Common myeloid progenitor, CD34-positive (primary cell): Measurements from ENCODE around the gene LEFTY2.
"Not testable (repeated sequence)": the region's sequence is repeated elsewhere in the genome, so short reads cannot be mapped to it uniquely, and the experiment has no call there.

Experiments
- CTCF ChIA-PET: fragments of 350-600 bp; sonication (Branson Sonifier 250); formaldehyde crosslinking; loops from one replicate; lab custom pipeline; 2021; ENCODE audit warnings: antibody characterized with exemption; lab: Charles Lee
- POLR2A ChIA-PET: fragments of 350-600 bp; sonication (Branson Sonifier 250); formaldehyde crosslinking; loops from one replicate; lab custom pipeline; 2021; ENCODE audit warnings: antibody characterized with exemption; lab: Charles Lee
- DNase-seq, 3 donors: peaks; one replicate each; pipeline versions ENCODE4 v3.0.0 to v3.0.0-alpha.2; 2013
- H3K27ac ChIP-seq, 2 experiments: 1 replicate in 1 of 2; 2 replicates in 1 of 2; pipeline ENCODE4 v1.7.0; 2013; ENCODE audit warnings: inconsistent platforms in 2 of 2, low read length in 2 of 2, mild to moderate bottlenecking in 2 of 2, low read depth in 1 of 2, moderate library complexity in 1 of 2; ENCODE audit not compliant: severe bottlenecking in 2 of 2, insufficient read depth in 1 of 2, poor library complexity in 1 of 2
- H3K27me3 ChIP-seq, 5 experiments: replicated peaks in 2 of 5; 1 replicate in 3 of 5; 2 replicates in 2 of 5; pipeline versions ENCODE4 v1.6.1 to v1.7.0; 2013; ENCODE audit warnings: low read length in 4 of 5, mild to moderate bottlenecking in 2 of 5, moderate library complexity in 2 of 5, inconsistent platforms in 1 of 5; ENCODE audit not compliant: insufficient read depth in 5 of 5, control insufficient read depth in 4 of 5
- H3K36me3 ChIP-seq, 4 experiments: 1 replicate in 2 of 4; 2 replicates in 2 of 4; pipeline versions ENCODE4 v1.6.1 to v1.7.0; 2013; ENCODE audit warnings: low read length in 3 of 4, control low read depth in 1 of 4, mild to moderate bottlenecking in 1 of 4; ENCODE audit not compliant: control insufficient read depth in 4 of 4, insufficient read depth in 4 of 4
- H3K4me1 ChIP-seq, 4 experiments: 1 replicate in 3 of 4; 2 replicates in 1 of 4; pipeline versions ENCODE4 v1.6.1 to v1.7.1; 2013; ENCODE audit warnings: low read length in 3 of 4, mild to moderate bottlenecking in 3 of 4, control low read depth in 1 of 4, inconsistent platforms in 1 of 4, moderate library complexity in 1 of 4; ENCODE audit not compliant: control insufficient read depth in 4 of 4, insufficient read depth in 4 of 4; ENCODE audit errors: control extremely low read depth in 1 of 4
- H3K4me3 ChIP-seq, 7 experiments: 1 replicate in 4 of 7; 2 replicates in 3 of 7; pipeline versions ENCODE4 v1.5.1 to v1.7.0; 2013; ENCODE audit warnings: mild to moderate bottlenecking in 7 of 7, low read length in 6 of 7, moderate library complexity in 6 of 7, inconsistent platforms in 2 of 7, low read depth in 2 of 7, control low read depth in 1 of 7; ENCODE audit not compliant: insufficient read depth in 4 of 7, control insufficient read depth in 1 of 7; ENCODE audit errors: extremely low read depth in 1 of 7
- H3K9me3 ChIP-seq, 5 experiments: 1 replicate in 4 of 5; 2 replicates in 1 of 5; pipeline versions ENCODE4 v1.6.1 to v1.7.1; 2013; ENCODE audit warnings: low read length in 4 of 5, mild to moderate bottlenecking in 2 of 5, inconsistent platforms in 1 of 5, low read depth in 1 of 5, moderate library complexity in 1 of 5; ENCODE audit not compliant: control insufficient read depth in 4 of 5, insufficient read depth in 2 of 5; ENCODE audit errors: control extremely low read depth in 1 of 5
- WGBS: methylation state at CpG from one replicate; pipeline ENCODE4 v1.1.5; 2013; ENCODE audit not compliant: insufficient coverage; 5-methylcytosine and 5-hydroxymethylcytosine counted together

The LEFTY2 gene

DNA sequence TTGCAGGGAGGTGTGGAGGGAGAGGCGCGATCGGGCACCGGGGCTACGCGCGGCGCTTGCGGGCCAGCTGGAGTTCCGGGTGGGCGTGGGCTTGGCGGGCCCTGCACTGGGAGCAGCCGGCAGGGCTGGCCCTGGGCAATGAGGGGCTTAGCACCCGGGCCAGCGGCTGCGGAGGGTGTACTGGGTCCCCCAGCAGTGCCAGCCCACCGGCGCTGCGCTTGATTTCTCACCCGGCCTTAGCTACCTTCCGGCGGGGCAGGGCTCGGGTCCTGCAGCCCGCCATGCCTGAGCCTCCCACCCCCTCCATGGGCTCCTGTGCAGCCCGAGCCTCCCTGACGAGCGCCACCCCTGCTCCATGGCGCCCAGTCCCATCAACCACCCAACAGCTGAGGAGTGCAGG lies 28.7 kb upstream of the LEFTY2 start:
- CTCF ChIA-PET = interaction anchor here (0.9 to 2.5 kb wide), 4 partner anchors 16 to 495 kb away, joined by 3 to 7 read pairs (median 4); no protein-coding TSS in a partner anchor
- H3K9me3 ChIP-seq, DNase-seq, H3K4me1 ChIP-seq, H3K27me3 ChIP-seq, POLR2A ChIA-PET, H3K27ac ChIP-seq, H3K36me3 ChIP-seq, H3K4me3 ChIP-seq: not testable (repeated sequence)
- 96% methylated on average over 16 of the region's 28 CpGs for WGBS

DNA sequence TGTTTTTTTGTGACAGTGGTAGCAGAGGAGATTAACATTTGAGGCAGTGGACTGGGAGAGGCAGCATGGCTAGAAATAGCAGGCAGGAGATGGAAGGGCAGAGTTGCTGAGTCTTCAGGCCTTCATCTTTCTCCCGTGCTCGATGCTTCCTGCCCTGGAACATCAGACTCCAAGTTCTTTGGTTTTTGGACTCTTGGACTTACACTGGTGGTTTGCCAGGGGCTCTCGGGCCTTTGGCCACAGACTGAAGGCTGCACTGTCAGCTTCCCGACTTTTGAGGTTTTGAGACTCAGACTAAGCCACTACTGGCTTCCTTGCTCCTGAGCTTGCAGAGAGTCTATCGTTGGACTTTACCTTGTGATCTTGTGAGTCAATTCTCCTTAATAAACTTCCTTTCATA lies 24.2 kb upstream of the LEFTY2 start:
- no peaks in the 10 kb centered on the region for H3K36me3 ChIP-seq
- DNase-seq = no peak
- ChIA-PET CTCF (interaction anchor here (1.4 kb wide), 1 partner anchor 55 kb away, joined by 4 read pairs; no protein-coding TSS in a partner anchor), POLR2A (no interaction called here)
- no peak overlapping the region for H3K4me3 ChIP-seq
- H3K27ac ChIP-seq = no peak overlapping the region
- no peaks in the 10 kb centered on the region for H3K27me3 ChIP-seq
- H3K4me1 ChIP-seq = peaks cover 0 to 3% (median 1%) of the 10 kb centered on the region in 4 experiments
- 96% methylated on average over 4 of the region's 5 CpGs for WGBS
- H3K9me3 ChIP-seq = no peaks in the 10 kb centered on the region

DNA sequence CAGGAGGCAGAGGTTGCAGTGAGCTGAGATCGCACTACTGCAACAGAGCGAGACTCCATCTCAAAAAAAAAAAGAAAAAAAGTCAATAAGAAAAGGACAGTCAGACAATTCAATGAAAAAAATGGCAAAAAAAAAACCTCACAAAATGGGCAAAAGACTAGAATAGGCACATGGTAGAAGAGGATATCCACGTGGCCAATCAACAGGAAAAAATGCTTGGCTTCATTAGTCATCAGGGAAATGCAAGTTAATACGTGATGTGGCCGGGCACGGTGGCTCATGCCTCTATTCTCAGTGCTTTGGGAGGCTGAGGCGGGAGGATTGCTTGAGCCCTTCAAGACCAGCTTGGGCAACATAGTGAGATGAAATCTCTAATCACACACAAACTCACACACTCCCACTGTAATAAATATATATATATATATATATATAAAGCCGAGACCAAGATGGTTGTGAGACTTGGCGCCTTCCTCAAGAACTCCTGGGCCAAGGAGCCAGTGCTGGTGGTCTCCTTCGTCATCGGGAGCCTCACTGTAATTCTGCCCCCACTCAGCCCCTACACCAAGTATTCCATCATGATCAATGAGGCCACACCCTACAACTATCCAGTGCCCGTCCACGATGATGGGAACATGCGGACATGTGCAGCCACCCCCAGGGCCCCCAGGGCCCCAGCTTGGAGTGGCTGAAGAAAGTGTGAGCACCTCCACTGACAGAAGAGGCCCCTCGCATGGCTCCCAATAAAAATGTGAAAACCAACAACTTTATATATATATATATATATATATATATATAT lies 22.9 kb upstream of the LEFTY2 start:
- 96% methylated on average over 4 of the region's 15 CpGs for WGBS
- H3K4me3 ChIP-seq = no peak overlapping the region
- H3K27me3 ChIP-seq = no peaks in the 10 kb centered on the region
- no peak for DNase-seq
- H3K27ac ChIP-seq = no peak overlapping the region
- no peaks in the 10 kb centered on the region for H3K36me3 ChIP-seq
- H3K4me1 ChIP-seq = peaks cover 0 to 5% (median 2%) of the 10 kb centered on the region in 4 experiments
- H3K9me3 ChIP-seq = no peaks in the 10 kb centered on the region
- CTCF ChIA-PET = interaction anchor here (1.0 to 6.3 kb wide), 9 partner anchors 9 to 416 kb away, joined by 3 to 59 read pairs (median 4); partner anchors contain the start of gene TMEM63A
- POLR2A ChIA-PET = no interaction called here

DNA sequence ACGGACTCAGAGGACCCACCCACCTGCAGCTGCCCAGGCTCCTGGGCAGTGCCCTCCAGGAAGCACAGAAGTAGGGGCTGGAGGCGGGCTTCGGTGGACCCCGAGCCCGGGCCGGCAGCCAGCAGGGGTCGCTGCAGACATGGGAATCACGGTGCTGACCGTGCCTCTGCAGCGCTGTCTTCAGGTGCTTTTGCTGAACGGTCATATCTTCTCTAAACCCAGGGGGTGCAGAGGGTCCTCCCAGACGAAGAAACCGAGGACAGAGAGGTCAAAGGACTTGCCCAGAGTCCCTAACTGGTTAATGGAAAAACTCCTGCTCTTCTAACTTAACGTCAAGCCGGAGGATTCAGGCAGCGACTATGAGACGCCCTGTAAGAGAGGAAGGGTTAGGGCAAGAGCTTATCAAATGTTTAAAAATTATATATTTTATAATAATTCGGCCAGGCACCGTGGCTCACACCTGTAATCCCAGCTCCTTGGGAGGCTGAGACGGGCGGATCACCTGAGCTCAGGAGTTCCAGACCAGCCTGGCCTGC lies 21.5 kb upstream of the LEFTY2 start:
- WGBS = 18% methylated on average over 16 of the region's 21 CpGs
- POLR2A ChIA-PET = no interaction called here
- Histone ChIP-seq H3K27ac (no peak overlapping the region), H3K27me3 (no peaks in the 10 kb centered on the region), H3K4me3 (peak overlapping the region in 2 of 7 experiments; percentile 19 to 30), H3K4me1 (peaks cover 0 to 5% (median 2%) of the 10 kb centered on the region in 4 experiments), H3K36me3 (no peaks in the 10 kb centered on the region), H3K9me3 (no peaks in the 10 kb centered on the region)
- CTCF ChIA-PET = interaction anchor here (0.7 to 6.3 kb wide), 20 partner anchors 11 to 475 kb away, joined by 3 to 59 read pairs (median 4); partner anchors contain the start of gene TMEM63A
- peak; percentile 50 to 65 (median 63) for DNase-seq

DNA sequence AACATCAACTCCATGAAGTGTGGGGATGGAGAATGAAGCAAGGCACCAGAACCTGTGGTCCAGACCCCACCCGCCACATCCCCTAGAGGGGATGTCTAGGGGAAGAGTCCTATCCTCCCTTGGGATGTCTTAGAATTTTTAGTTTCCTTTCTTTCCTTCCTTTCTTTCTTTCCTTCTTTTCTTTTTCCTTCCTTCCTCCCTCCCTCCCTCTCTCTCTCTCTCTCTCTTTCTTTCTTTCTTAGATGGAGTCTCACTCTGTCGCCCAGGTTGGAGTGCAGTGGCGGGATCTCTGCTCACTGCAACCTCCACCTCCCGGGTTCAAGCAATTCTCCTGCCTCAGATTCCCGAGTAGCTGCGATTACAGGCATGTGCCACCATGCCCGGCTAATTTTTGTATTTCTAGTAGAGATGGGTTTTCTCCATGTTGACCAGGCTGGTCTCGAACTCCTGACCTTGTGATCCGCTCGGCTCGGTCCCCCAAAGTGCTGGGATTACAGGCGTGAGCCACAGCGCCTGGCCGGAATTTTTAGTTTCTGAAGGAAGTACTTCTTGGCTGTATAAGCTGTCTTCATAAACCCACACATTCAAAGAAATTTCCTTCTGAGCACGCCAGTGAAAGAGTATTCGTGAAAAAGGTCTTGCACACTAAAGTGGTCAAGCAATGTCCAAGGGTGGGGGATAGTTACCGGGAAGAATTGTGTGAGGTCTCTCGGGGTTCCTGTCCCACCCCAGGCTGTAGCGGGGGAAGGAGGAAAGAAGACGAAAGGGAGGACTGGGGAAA lies 20.8 kb upstream of the LEFTY2 start:
- CTCF ChIA-PET = interaction anchor here (0.6 to 6.3 kb wide), 22 partner anchors 10 to 484 kb away, joined by 3 to 59 read pairs (median 4); partner anchors contain the start of genes LEFTY1, PYCR2 and TMEM63A
- 81% methylated on average over 13 of the region's 20 CpGs for WGBS
- Histone ChIP-seq H3K4me3 (peak overlapping the region in 1 of 7 experiments; percentile 19), H3K36me3 (no peaks in the 10 kb centered on the region), H3K4me1 (peaks cover 0 to 5% (median 2%) of the 10 kb centered on the region in 4 experiments), H3K27ac (no peak overlapping the region), H3K9me3 (no peaks in the 10 kb centered on the region), H3K27me3 (no peaks in the 10 kb centered on the region)
- DNase-seq = no peak
- POLR2A ChIA-PET = no interaction called here

DNA sequence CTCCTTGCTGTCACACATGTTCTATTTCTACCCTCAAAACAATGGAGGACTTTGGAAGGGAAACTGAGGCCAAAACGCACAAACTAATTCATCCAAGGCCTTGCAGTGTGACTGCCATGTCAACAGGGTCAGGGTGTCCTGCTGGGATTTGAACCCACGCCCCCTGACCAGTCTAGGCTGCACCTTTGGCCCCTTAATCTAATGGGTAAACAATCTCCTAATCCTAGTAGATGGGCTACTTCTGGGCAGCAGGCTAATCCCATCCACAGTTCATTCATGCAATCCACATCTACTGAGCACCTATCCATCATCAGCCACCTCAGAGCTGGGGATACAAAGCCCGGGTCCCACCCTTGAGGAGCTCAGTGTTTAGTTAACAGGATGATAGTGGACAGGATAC lies 17.0 kb upstream of the LEFTY2 start:
- no CpG with 5 or more reads among the region's 3 CpGs for WGBS
- no peak overlapping the region for H3K4me3 ChIP-seq
- peaks cover 0 to 5% (median 2%) of the 10 kb centered on the region in 4 experiments for H3K4me1 ChIP-seq
- H3K9me3 ChIP-seq = no peaks in the 10 kb centered on the region
- ChIA-PET POLR2A (no interaction called here), CTCF (interaction anchor here (1.1 to 6.3 kb wide), 2 partner anchors 14 to 15 kb away, joined by 4 to 59 read pairs; no protein-coding TSS in a partner anchor)
- no peak for DNase-seq
- no peaks in the 10 kb centered on the region for H3K36me3 ChIP-seq
- H3K27ac ChIP-seq = no peak overlapping the region
- no peaks in the 10 kb centered on the region for H3K27me3 ChIP-seq
